Cardiac fibroblast (primary cell): ENCODE results near the gene OR51L1.
A peak's percentile ranks its signal among the peaks of the same experiment; 100 is the strongest.

Experiments
- DNase-seq, 2 donors: peaks; one replicate each; pipeline versions ENCODE4 v3.0.0 to v3.0.0-alpha.2; 2010; ENCODE audit warnings: low read depth in 2 of 2
- H3K4me3 ChIP-seq, 2 donors: replicated peaks in 1 of 2; 1 replicate in 1 of 2; 2 replicates in 1 of 2; pipeline ENCODE4 v1.5.1; 2011; ENCODE audit warnings: low read depth in 2 of 2, low read length in 2 of 2, mild to moderate bottlenecking in 2 of 2, moderate library complexity in 1 of 2
- CTCF ChIP-seq: IDR thresholded peaks from one replicate; pipeline ENCODE4 v1.5.1; 2011; ENCODE audit warnings: low read depth, mild to moderate bottlenecking, low read length, inconsistent platforms

Gene OR51L1

GRCh38 chr11:5011254-5011653 is 16.6 kb downstream of the OR51L1 start:
- TF ChIP-seq CTCF: no peak
- no peak for DNase-seq

GRCh38 chr11:5013012-5013411 is 18.4 kb downstream of the OR51L1 start:
- no peak for DNase-seq
- no peak overlapping the region for H3K4me3 ChIP-seq
- TF ChIP-seq CTCF: no peak

More at GRCh38 chr11:5011254-5011653, 16.6 kb downstream of the OR51L1 start:
- H3K4me3 ChIP-seq: no peak overlapping the region

- no peak for DNase-seq
- TF ChIP-seq CTCF: no peak
- H3K4me3 ChIP-seq: no peak overlapping the region
These were observed 27.3 kb downstream of the OR51L1 start for GRCh38 chr11:5021996-5022395.

- no peak for DNase-seq
- TF ChIP-seq CTCF: no peak
- H3K4me3 ChIP-seq: no peak overlapping the region
These were observed 42.0 kb downstream of the OR51L1 start for GRCh38 chr11:5036669-5037068.

- DNase-seq: no peak
- no peak overlapping the region for H3K4me3 ChIP-seq
- no peak for TF ChIP-seq CTCF
These were observed 43.3 kb downstream of the OR51L1 start for GRCh38 chr11:5037926-5038325.

GRCh38 chr11:5038341-5038740 is 43.7 kb downstream of the OR51L1 start:
- no peak overlapping the region for H3K4me3 ChIP-seq
- TF ChIP-seq CTCF: no peak
- DNase-seq: peak in 1 of 2 donors; percentile 1

- no peak for DNase-seq
- TF ChIP-seq CTCF: no peak
- no peak overlapping the region for H3K4me3 ChIP-seq
These were observed 46.2 kb downstream of the OR51L1 start for GRCh38 chr11:5040876-5041275.
